Measurements from ENCODE around the gene GRIA3. TPM values are rescaled to one million over a fixed set of nuclear protein-coding genes. Genes with fewer than 3 reads are reported as not detected.

The GRIA3 gene
- total RNA-seq, 2 experiments from 2014 or later: not detected

DNA sequence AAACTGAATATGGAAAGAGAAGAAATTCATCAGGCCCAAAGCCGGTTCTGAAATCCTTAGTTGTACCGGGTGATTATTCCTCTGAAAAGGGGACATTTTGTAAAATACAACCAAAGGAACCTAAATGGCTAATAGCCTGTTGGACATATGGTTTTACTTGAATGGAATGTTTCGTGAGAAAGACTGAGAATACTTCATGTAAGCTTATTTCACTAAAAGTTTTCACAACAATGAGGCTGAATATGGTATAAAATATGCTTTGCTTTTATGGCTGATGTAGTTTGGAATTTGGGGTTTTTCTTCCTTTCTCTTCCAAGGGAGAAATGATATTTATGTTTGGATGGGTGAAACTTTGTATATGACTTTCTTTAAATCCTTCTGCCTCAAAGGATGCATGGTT is 2.7 kb downstream of the GRIA3 start:
- no peak overlapping the region for H3K27ac ChIP-seq (ENCODE audit: low read depth, low read length, poor library complexity, severe bottlenecking)
- no peaks in the 10 kb centered on the region for H3K36me3 ChIP-seq (ENCODE audit: insufficient read depth, low read length)
- no peak overlapping the region for H3K4me3 ChIP-seq (ENCODE audit: low read depth, low read length, poor library complexity, severe bottlenecking)
- H3K9me2 ChIP-seq (ENCODE audit: insufficient read depth, low read length): no peaks in the 10 kb centered on the region
- intact Hi-C loops (cut with micrococcal nuclease; ENCODE audit: unreplicated experiment): no loop called here
- no peak for TF ChIP-seq EZH2phosphoT487 (IDR thresholded peaks at IDR 0.05; ENCODE audit: borderline replicate concordance, low read depth, low read length)
- TF ChIP-seq, protein P1, sequence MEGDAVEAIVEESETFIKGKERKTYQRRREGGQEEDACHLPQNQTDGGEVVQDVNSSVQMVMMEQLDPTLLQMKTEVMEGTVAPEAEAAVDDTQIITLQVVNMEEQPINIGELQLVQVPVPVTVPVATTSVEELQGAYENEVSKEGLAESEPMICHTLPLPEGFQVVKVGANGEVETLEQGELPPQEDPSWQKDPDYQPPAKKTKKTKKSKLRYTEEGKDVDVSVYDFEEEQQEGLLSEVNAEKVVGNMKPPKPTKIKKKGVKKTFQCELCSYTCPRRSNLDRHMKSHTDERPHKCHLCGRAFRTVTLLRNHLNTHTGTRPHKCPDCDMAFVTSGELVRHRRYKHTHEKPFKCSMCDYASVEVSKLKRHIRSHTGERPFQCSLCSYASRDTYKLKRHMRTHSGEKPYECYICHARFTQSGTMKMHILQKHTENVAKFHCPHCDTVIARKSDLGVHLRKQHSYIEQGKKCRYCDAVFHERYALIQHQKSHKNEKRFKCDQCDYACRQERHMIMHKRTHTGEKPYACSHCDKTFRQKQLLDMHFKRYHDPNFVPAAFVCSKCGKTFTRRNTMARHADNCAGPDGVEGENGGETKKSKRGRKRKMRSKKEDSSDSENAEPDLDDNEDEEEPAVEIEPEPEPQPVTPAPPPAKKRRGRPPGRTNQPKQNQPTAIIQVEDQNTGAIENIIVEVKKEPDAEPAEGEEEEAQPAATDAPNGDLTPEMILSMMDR (conservative IDR thresholded peaks at IDR 0.05; ENCODE audit: low read length): no peak
- no peak overlapping the region for H3K4me2 ChIP-seq (ENCODE audit: low read length)
- CTCF ChIA-PET (ENCODE audit: unreplicated experiment): no interaction called here
- no peak overlapping the region for H2AFZ ChIP-seq (ENCODE audit: low read length)
- H3K4me1 ChIP-seq (ENCODE audit: insufficient read depth, low read length, poor library complexity, severe bottlenecking): no peaks in the 10 kb centered on the region
- no peaks in the 10 kb centered on the region for H4K20me1 ChIP-seq (ENCODE audit: insufficient read depth, low read length)
- no peaks in the 10 kb centered on the region for H3K79me2 ChIP-seq (ENCODE audit: insufficient read depth, low read depth, low read length)
- no peaks in the 10 kb centered on the region for H3K9me3 ChIP-seq (ENCODE audit: low read length)
- no peak for DNase-seq (ENCODE audit: low spot score)
- POLR2A ChIA-PET: interaction anchor here (0.7 kb wide), 1 partner anchor 10 kb away, joined by 3 read pairs; no protein-coding TSS in a partner anchor
- no TSS peak for BruUV-seq (replicated peaks)

DNA sequence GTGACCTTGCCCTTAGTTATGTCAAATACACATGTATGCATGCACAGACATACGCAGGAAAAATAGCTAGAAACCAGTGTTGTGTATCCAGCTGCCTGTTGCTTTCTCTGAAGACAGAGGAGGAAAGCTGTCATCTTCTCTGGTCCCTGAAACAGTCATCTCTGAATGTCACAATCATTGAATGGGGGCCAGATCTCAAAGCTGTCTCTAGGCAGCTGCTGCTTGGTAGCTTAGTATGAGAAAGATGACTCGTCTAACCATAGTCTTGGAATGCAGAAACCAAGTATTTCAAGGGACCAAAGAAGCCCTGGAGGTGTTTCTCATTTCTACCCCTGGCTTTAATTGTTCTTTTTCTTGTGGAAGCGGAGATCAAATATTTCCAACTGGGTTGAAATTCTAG is 4.0 kb downstream of the GRIA3 start:
- no peak overlapping the region for H2AFZ ChIP-seq (ENCODE audit: low read length)
- no peaks in the 10 kb centered on the region for H3K4me1 ChIP-seq (ENCODE audit: insufficient read depth, low read length, poor library complexity, severe bottlenecking)
- no peak overlapping the region for H3K4me2 ChIP-seq (ENCODE audit: low read length)
- intact Hi-C loops (cut with micrococcal nuclease; ENCODE audit: unreplicated experiment): no loop called here
- H3K79me2 ChIP-seq (ENCODE audit: insufficient read depth, low read depth, low read length): no peaks in the 10 kb centered on the region
- POLR2A ChIA-PET: no interaction called here
- no peaks in the 10 kb centered on the region for H3K9me3 ChIP-seq (ENCODE audit: low read length)
- H3K4me3 ChIP-seq (ENCODE audit: low read depth, low read length, poor library complexity, severe bottlenecking): no peak overlapping the region
- CTCF ChIA-PET (ENCODE audit: unreplicated experiment): no interaction called here
- H3K27ac ChIP-seq (ENCODE audit: low read depth, low read length, poor library complexity, severe bottlenecking): no peak overlapping the region
- TF ChIP-seq EZH2phosphoT487 (IDR thresholded peaks at IDR 0.05; ENCODE audit: borderline replicate concordance, low read depth, low read length): no peak
- TF ChIP-seq, protein P1 (conservative IDR thresholded peaks at IDR 0.05; ENCODE audit: low read length): no peak
- no peaks in the 10 kb centered on the region for H3K36me3 ChIP-seq (ENCODE audit: insufficient read depth, low read length)
- no peaks in the 10 kb centered on the region for H4K20me1 ChIP-seq (ENCODE audit: insufficient read depth, low read length)
- no TSS peak for BruUV-seq (replicated peaks)
- DNase-seq (ENCODE audit: low spot score): no peak
- no peaks in the 10 kb centered on the region for H3K9me2 ChIP-seq (ENCODE audit: insufficient read depth, low read length)

DNA sequence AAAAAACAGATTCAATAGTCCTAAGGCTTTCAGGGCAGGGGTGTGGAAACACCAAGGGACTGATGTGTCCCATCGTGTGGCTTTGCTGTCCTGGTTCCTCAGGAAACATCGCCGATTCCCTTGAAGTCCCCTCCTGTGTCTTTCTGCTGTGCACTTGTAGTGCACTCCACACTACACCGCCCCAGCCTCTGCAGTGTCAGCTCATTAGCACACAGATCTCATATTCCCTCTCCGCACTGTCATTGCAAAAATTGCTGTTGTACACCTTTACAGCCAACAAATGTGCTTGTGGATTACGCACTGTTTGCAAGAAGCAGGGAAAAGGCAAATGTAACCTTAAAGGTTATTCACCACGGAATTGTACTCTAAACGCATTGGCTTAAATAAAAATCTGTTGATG is 5.3 kb downstream of the GRIA3 start:
- no peaks in the 10 kb centered on the region for H3K9me3 ChIP-seq (ENCODE audit: low read length)

More for the DNA sequence above, 5.3 kb downstream of the GRIA3 start:
- H3K4me3 ChIP-seq (ENCODE audit: low read depth, low read length, poor library complexity, severe bottlenecking): no peak overlapping the region
- TF ChIP-seq EZH2phosphoT487 (IDR thresholded peaks at IDR 0.05; ENCODE audit: borderline replicate concordance, low read depth, low read length): no peak
- TF ChIP-seq, protein P1 (conservative IDR thresholded peaks at IDR 0.05; ENCODE audit: low read length): no peak
- H3K27ac ChIP-seq (ENCODE audit: low read depth, low read length, poor library complexity, severe bottlenecking): no peak overlapping the region
- H4K20me1 ChIP-seq (ENCODE audit: insufficient read depth, low read length): no peaks in the 10 kb centered on the region
- H3K9me2 ChIP-seq (ENCODE audit: insufficient read depth, low read length): no peaks in the 10 kb centered on the region
- no peaks in the 10 kb centered on the region for H3K36me3 ChIP-seq (ENCODE audit: insufficient read depth, low read length)
- no peak for DNase-seq (ENCODE audit: low spot score)
- H3K4me2 ChIP-seq (ENCODE audit: low read length): no peak overlapping the region
- H3K79me2 ChIP-seq (ENCODE audit: insufficient read depth, low read depth, low read length): no peaks in the 10 kb centered on the region
- CTCF ChIA-PET (ENCODE audit: unreplicated experiment): no interaction called here
- no peak overlapping the region for H2AFZ ChIP-seq (ENCODE audit: low read length)
- POLR2A ChIA-PET: no interaction called here
- intact Hi-C loops (cut with micrococcal nuclease; ENCODE audit: unreplicated experiment): no loop called here
- BruUV-seq (replicated peaks): no TSS peak
- no peaks in the 10 kb centered on the region for H3K4me1 ChIP-seq (ENCODE audit: insufficient read depth, low read length, poor library complexity, severe bottlenecking)

Data from OCI-LY7 (cell line).